SK-N-SH (cell line): ENCODE results near the gene IL31.

ENCODE experiments used
- CTCF ChIP-seq: fragments of 200-600 bp; sonication (generic); IDR thresholded peaks from 2 replicates; pipeline ENCODE4 v1.6.1; 2017; ENCODE audit warnings: antibody characterized with exemption, mild to moderate bottlenecking, moderate library complexity
- EZH2phosphoT487 ChIP-seq: fragments of 200-600 bp; sonication (generic); IDR thresholded peaks from 2 replicates; pipeline ENCODE4 v1.6.1; 2017; ENCODE audit warnings: low read depth, mixed run types, mild to moderate bottlenecking, antibody characterized with exemption, moderate library complexity, borderline replicate concordance
- IRF3 ChIP-seq: fragments of 150-350 bp; IDR thresholded peaks from 2 replicates; pipeline ENCODE4 v1.6.1; 2016; ENCODE audit warnings: mild to moderate bottlenecking, low read depth, low read length
- POLR2AphosphoS5 ChIP-seq: IDR thresholded peaks from 2 replicates; pipeline ENCODE4 v1.6.1; 2012; ENCODE audit warnings: low read depth, low read length
- SIN3A ChIP-seq: IDR thresholded peaks from 2 replicates; pipeline ENCODE4 v1.6.1; 2012; ENCODE audit warnings: low read depth, mild to moderate bottlenecking, low read length, moderate library complexity, borderline replicate concordance

GRCh38 chr12:122127839-122128238, 46.2 kb downstream of the IL31 start:
- TF ChIP-seq CTCF = no peak
- TF ChIP-seq SIN3A = no peak
- TF ChIP-seq IRF3 = no peak
- no peak for TF ChIP-seq POLR2AphosphoS5
- no peak for TF ChIP-seq EZH2phosphoT487
